ENCODE data around the gene TGFBR3.

The TGFBR3 gene

GRCh38 chr1:91803847-91804545 is 82.0 kb downstream of the TGFBR3 start:
- no peak for DNase-seq (ENCODE audit: low read depth, low spot score)

DNA sequence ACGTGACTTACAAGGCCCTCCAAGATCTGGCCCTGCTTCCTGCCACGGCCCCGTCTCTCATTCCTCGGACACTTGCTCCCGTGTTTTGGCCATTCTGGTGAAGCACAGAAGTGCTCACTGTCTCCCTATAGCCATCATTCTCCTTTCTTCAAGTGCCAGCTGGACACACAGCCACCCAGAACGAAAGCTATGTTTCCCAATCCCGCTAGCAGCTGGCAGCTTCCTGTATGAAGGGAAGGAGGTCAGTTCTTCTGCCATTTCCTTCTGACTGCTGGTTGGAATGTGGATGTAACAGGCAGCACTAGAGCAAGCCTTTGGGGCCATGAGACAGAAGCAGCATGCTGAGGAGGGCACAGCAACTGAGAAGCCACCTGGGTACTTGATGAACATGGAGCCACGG is 82.8 kb downstream of the TGFBR3 start:
- DNase-seq (ENCODE audit: low read depth, low spot score), result no peak

DNA sequence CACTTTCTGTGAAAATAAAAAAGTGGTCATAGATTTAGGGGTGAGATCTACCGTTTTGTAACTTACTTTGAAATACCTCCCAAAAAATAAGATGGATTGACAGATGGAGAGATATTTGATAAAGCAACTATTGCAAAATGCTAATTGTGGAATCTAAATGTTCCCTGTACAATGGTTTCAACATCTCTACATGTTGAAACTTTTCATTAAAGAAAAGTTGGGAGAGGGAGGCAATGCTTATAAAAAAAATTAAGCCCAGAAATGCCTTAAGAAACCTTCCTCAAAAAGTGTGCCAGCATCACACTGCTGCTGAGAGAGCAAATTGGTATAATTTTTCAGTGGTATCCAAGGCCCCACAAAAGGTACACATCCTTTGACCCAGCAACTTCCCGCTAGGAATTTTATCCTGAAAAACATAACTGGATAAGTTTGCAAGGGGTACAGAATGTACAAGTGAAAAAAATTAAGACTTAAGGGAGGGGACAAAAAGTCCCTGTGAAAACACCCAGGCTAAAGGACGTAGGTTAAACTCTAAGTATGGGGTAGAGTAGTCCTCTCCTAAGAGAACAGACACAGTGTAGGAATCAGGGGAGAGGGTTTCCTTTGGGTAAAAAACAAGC is 84.3 kb downstream of the TGFBR3 start:
- DNase-seq (ENCODE audit: low read depth, low spot score), result no peak

GRCh38 chr1:91799863-91800262 is 86.1 kb downstream of the TGFBR3 start:
- DNase-seq (ENCODE audit: low read depth, low spot score), result no peak

GRCh38 chr1:91799159-91799558 is 86.8 kb downstream of the TGFBR3 start:
- no peak for DNase-seq (ENCODE audit: low read depth, low spot score)

DNA sequence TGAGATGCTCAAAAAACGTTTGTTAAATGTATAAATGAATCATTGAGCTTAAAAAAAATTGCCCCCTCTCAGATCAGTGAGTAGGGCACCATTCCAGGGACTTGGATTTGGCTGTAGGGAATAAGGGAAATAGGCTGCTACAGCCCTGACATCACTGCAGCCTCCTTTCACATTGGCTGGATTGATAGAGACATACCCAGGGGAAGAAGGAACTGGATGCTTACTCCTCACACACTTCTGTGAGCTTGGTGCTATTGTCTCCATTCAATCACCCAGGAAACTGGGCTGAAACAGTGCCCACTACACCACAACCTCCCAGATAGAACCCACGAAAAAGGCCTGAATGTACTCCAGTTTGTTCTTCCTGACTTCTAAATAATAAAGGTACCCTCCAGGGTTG is 87.2 kb downstream of the TGFBR3 start:
- DNase-seq (ENCODE audit: low read depth, low spot score), result no peak

DNA sequence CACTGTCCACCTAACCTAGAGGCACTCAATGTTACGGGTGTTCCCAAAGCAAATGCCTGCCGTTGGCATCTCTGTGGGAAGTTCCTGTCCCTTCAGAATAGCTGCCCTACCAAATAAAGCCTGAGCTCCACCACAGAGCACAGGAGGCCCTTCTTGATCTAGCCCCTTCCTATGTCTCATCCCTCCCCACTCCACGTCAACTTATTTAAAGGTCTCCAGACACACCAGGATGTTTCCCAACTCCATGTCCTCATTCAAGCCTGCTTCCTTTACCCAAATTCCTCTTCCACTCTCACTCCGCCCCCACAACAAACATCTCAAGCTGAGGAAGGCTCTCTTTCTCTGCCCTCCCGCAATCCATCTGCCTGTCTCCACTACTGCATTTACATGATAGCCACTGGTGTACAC is 87.7 kb downstream of the TGFBR3 start:
- DNase-seq (ENCODE audit: low read depth, low spot score), result no peak

DNA sequence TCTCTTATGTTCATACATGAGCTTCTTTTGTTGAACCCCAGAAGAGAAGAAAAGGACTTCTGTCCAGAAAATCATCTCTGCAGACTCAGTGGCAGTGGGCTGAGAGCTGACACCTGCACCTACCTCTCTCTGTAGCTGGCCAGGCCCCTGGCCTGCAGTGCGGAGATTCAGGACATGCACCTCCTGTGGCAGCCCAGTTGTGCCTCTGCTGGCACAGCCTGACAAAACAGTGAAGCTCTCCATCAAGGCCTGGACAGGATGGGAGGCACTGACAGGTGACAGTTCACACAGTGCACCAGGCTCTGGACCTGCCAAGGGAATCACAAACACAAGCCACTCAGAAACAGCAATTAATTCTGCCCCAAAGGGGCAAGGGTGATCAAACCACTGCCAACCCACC is 88.8 kb downstream of the TGFBR3 start:
- no peak for DNase-seq (ENCODE audit: low read depth, low spot score)

DNA sequence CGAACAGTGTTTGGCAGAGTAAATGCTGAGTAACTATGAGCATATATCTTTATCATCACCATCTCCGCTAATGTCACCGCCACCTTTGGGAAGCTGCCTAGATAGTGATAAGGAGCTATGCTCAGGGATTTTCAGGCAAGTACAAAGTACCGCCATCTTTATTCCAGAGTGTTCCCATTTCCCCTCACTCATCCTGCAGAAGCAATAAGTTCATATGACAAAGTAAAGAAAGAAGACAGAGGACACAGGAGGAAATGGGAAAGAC is 89.6 kb downstream of the TGFBR3 start:
- no peak for DNase-seq (ENCODE audit: low read depth, low spot score)

DNA sequence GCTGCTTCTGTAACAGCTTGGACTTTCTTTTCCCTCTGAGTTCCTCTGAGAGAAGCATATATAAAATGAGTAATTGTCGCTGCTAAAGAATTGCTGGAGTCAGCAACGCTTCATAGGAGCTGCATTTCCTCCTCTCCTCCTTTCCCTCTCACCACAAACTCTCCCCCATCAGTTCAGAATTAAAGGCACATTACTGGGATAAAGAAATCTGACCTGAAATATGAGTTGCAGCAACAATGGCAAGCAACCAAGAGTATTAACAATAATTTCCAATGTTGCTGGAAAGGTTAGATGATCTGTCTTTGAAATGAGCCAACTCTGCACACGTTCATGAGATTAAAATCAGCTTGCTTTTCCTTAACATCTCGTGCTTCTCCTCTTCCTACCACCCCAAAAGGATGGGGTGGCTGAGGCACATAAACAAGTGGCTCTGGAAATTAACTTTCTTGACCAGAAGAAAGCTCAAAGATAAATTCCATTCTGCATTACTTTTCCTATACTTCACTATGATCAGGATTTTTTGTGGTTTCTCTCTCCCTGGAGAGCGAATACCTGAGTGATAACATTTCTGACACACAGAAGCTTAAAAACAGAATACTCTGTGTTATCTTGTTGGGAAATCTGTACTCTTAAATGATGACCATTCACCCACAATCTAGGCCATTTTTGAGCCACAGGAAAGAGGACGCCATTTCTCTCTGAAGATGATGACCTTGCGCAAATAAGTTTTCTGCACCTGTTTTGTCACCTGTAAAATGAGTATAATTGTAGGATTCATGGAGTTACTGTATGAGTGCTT is 90.2 kb downstream of the TGFBR3 start:
- DNase-seq (ENCODE audit: low read depth, low spot score), result no peak

GRCh38 chr1:91793877-91794276 is 92.1 kb downstream of the TGFBR3 start:
- no peak for DNase-seq (ENCODE audit: low read depth, low spot score)

GRCh38 chr1:91793189-91793588 is 92.8 kb downstream of the TGFBR3 start:
- DNase-seq (ENCODE audit: low read depth, low spot score), result no peak

- no peak for DNase-seq (ENCODE audit: low read depth, low spot score)
Measured at GRCh38 chr1:91792489-91793071, 93.4 kb downstream of the TGFBR3 start.

DNA sequence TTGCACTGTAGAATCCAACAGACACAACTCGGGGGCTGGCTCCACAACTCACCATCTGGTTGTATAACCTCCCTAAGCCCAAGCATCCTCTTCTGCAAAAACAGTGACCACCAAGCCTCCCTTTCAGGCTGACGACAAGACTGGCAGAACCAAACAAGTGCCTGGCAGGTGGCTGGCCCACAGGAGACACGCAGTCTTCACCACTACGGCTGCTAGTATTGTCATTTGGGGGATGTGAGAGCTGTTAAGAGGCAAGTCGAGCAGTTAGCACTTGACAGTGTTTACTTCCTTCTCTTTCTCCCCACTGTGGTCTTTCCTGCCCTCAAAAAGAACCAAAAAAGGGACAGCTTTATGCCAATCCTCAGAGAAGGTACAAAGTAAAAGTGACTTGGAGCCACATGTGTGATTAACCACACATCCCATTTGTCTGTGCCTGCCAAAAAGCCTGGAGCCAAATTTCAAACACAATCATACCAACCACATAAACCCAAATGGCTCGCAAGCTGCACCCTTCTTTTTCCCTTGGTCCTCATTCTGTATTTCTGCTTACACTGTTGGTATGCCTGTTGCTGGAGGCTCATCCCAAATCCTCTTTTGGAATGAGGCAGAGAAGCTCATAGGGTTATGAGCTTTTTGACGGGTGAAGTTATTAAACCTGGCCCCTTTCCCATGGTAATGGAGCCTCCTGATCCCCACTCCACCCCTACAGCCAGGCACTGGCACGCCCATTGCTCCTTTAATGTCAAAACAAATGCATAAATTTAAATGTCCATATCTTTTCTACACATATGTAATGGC is 94.1 kb downstream of the TGFBR3 start:
- no peak for DNase-seq (ENCODE audit: low read depth, low spot score)

DNA sequence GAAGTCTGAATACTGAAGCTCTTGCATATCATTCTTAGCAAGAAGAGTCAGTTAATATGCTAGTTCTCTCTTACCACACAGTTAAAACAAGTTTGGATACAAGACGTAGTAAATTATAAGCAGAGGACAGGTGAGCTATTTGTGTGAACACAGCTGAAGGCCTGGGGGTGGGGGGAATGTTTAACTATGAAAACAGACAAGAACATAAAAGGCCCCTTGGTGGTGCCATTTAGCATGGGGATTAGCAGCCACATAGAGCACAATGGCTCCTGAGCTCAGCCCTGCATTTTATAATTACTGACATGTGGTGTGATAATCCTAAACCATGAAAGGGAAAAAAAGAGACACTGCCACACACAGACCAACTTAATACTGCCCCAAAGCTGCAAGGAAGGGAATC is 94.8 kb downstream of the TGFBR3 start:
- no peak for DNase-seq (ENCODE audit: low read depth, low spot score)

DNA sequence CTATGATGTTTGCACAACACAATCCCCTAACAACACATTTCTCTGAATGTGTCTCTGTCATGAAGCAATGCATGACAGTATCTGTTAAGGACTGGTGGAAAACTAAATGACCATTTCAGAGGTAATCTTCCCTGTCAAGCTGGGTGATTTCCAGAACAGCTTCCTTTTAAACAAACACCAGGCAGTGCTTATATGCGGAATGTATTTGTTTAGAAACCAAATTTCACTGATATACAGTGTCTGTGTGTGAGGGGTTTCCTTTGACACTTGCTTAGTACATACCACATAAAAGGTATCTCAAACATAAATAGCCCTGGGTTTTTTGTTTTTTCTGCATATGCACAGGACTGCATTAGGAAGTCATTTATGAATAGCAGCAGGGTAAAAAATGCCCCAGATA is 95.6 kb downstream of the TGFBR3 start:
- no peak for DNase-seq (ENCODE audit: low read depth, low spot score)

- DNase-seq (ENCODE audit: low read depth, low spot score), result no peak
Measured at GRCh38 chr1:91789273-91789997, 96.5 kb downstream of the TGFBR3 start.

DNA sequence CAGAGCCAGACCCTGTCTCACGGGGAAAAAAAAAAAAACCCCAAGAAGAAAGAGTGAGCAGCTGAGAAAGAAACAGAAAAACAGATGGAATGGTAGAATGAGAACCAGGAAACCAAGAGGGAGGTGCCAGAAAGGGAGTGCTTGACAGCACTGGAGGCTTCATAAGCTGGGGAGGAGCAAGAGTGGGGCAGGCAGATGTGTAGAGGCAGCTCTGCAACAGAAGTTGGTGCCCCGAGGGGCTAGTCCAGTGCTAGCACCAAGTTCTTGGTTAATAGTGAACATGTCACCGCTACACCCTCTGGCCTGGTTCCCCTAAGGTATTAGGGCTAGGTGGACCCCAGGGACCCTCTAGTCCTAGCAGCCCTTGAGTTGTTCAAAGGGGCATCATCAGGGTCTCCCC is 98.0 kb downstream of the TGFBR3 start:
- no peak for DNase-seq (ENCODE audit: low read depth, low spot score)

DNA sequence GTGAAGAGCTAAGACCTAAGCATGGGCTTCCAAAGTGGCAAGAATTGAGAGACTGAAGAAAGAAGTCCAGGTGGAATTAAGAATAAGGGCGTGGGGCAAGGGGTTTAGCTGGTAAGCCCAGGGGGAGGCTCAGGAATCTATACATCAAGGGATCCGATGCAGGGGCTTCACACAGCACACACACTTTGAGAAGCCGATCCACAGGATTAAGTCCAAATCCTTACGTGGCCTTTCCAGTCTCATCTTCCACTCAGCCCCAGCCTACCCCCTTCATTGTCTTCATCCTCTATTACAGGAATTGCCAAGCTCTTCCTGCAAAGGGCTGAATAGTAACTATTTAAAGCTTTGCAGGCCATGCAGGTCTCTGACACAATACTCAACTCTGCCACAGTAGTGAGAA is 101.3 kb downstream of the TGFBR3 start:
- no peak for DNase-seq (ENCODE audit: low read depth, low spot score)

GRCh38 chr1:91784191-91784590 is 101.8 kb downstream of the TGFBR3 start:
- no peak for DNase-seq (ENCODE audit: low read depth, low spot score)

DNA sequence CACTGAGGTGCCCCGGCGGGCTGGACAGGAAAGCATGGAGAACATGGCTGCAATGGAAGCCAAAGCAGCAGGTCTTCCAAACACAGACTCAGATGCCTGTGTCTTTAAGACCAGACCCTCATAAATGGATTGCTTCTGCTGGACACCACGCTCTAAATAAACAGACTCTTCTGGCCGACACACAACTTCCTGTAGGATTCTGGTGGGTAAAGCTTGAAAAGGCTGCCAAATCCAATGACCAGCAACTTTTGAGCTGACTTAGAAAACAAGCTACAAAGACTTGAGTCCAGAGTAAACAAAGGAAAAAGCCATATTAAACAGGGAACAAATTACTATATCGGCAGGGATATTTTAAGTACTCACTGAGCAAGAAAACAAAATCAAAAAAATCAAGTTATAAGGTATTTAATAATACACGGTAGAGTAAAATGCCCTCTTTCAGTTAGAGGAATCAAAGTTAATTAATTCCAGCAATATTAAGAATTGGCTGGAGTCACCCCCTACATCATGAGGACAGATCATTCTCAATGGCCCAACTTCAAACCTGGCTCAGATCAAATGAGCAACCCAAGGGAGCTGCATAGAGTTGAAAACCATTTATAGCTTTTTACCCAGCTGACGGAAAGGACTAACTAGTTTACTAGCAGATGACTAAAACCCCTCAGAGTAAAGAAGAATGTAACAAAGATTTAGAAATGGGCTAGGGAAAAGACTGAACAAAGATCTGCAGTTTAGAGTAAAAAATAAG is 102.4 kb downstream of the TGFBR3 start:
- DNase-seq (ENCODE audit: low read depth, low spot score), result no peak

Data from smooth muscle cell of the brain vasculature (primary cell).